Heart right ventricle (tissue), 16 donors: ENCODE results near the gene SLC36A2. TPM values are rescaled to one million over a fixed set of nuclear protein-coding genes. Genes with fewer than 3 reads are reported as not detected.

ENCODE experiments used
- ATAC-seq, 8 donors: fragments of 200-7000 bp; cut with Tn5 transposase; one replicate each; pipeline ENCODE4 v1.9.1; 2020; ENCODE audit warnings: mild to moderate bottlenecking in 8 of 8, moderate library complexity in 8 of 8, moderate number of reproducible peaks in 1 of 8
- DNase-seq, 2 donors: peaks; one replicate each; pipeline ENCODE4 v3.0.0-alpha.2; 2020
- H3K27ac ChIP-seq, 10 donors: fragments of 200-600 bp; sonication (generic) in 2 of 10; one replicate each; pipeline versions ENCODE4 v1.5.0 to v1.8.0; 2020 to 2022; ENCODE audit warnings: mild to moderate bottlenecking in 3 of 10
- H3K27me3 ChIP-seq, 7 donors: fragments of 200-600 bp; one replicate each; pipeline ENCODE4 v1.8.0; 2021 to 2022; ENCODE audit warnings: mild to moderate bottlenecking in 2 of 7
- H3K36me3 ChIP-seq, 9 donors: fragments of 200-600 bp; sonication (generic) in 1 of 9; one replicate each; pipeline versions ENCODE4 v1.5.0 to v1.8.0; 2020 to 2022; ENCODE audit warnings: mild to moderate bottlenecking in 2 of 9
- H3K4me1 ChIP-seq, 9 donors: fragments of 200-600 bp; sonication (generic) in 1 of 9; one replicate each; pipeline versions ENCODE4 v1.5.0 to v1.8.0; 2020 to 2022; ENCODE audit warnings: mild to moderate bottlenecking in 4 of 9
- H3K4me3 ChIP-seq, 10 donors: fragments of 200-600 bp; sonication (generic) in 2 of 10; one replicate each; pipeline versions ENCODE4 v1.5.0 to v1.8.0; 2020 to 2022; ENCODE audit warnings: mild to moderate bottlenecking in 7 of 10, moderate library complexity in 2 of 10
- H3K9me3 ChIP-seq, 11 donors: fragments of 200-600 bp in 10 of 11; sonication (generic) in 2 of 11; one replicate each; pipeline versions ENCODE4 v1.5.0 to v1.8.0; 2013 to 2022; ENCODE audit warnings: mild to moderate bottlenecking in 2 of 11, control low read depth in 1 of 11, moderate library complexity in 1 of 11
- CTCF ChIP-seq, 9 donors: fragments of 200-600 bp; sonication (generic) in 2 of 9; IDR thresholded peaks; one replicate each; pipeline versions ENCODE4 v1.5.0 to v1.8.0; 2021 to 2022; ENCODE audit warnings: antibody characterized with exemption in 9 of 9, mild to moderate bottlenecking in 5 of 9, moderate library complexity in 1 of 9
- WGBS, 2 donors: extraction: QIAGEN DNeasy Blood & Tissue Kit; methylation state at CpG; one replicate each; pipeline ENCODE4 v1.1.7; 2013; ENCODE audit warnings: inconsistent platforms in 1 of 2; 5-methylcytosine and 5-hydroxymethylcytosine counted together
- intact Hi-C, 10 donors: fragments of 100-400 bp; cut with DNase I; formaldehyde crosslinking; loops; one replicate each; pipeline versions ENCODE4 v1.11.1 to v1.14.2; 2022
- polyA plus RNA-seq, 2 donors: library from polyadenylated mRNA; stranded (reverse); fragments of 200-250 nt; gene quantifications; one replicate each; pipeline ENCODE4 v1.2.3, GENCODE V29; 2013
- total RNA-seq, 10 donors: library from RNA; stranded (reverse); fragmentation: NEBNext Ultra II Directional in 3 of 10; extraction: Animal tissue kit (Norgen Biotek cat#: 25700) in 3 of 10; gene quantifications; one replicate each; pipeline versions ENCODE4 v1.2.1 to v1.2.4, GENCODE V29; 2021 to 2023
- donor health status: Arrhythmogenic right ventricular cardiomyopathy.
- donor health status: ischemic (EF 13 %, LVEDD 7.1; RV severe dilation, severe dysfunction).
- donor health status: healthy with polysubstance abuse.
- donor health status: DM: no; HTN: yes; CAD: no.
- donor health status: DM: no; HTN: no; CAD: no.
- donor health status: ischemic (EF 25% LVEDD 6.9; RV normal size, moderate dysfunction).
- donor health status: ischemic (EF 25% LVEDD 5.7; RV mildly dilated, moderate dysfunction).
- donor health status: healthy.
- donor health status: DM: yes; HTN: yes; CAD: no.
- donor health status: Ischemic cardiomyopathy.
- donor health status: ischemic (EF 35%, LVEDD 5.7; RV mildly dilated, moderate dysfunction).
- donor health status: nonischemic (EF 11% LVEDD 7.7; RV severe dilation, severe dysfunction).
- donor health status: DM: yes; HTN: yes; CAD: no.
- donor health status: PGD.
- donor health status: ischemic (EF 29% LVEDD 5.4; RV normal size, mild dysfunction).
- donor health status: nonischemic (EF 23%, LVEDD 6.1; RV moderate dilation, normal function).

The SLC36A2 gene
- total and polyA plus RNA-seq, 12 donors = 0.04 to 2.8 (median 0.39) TPM; not detected in 2

DNA sequence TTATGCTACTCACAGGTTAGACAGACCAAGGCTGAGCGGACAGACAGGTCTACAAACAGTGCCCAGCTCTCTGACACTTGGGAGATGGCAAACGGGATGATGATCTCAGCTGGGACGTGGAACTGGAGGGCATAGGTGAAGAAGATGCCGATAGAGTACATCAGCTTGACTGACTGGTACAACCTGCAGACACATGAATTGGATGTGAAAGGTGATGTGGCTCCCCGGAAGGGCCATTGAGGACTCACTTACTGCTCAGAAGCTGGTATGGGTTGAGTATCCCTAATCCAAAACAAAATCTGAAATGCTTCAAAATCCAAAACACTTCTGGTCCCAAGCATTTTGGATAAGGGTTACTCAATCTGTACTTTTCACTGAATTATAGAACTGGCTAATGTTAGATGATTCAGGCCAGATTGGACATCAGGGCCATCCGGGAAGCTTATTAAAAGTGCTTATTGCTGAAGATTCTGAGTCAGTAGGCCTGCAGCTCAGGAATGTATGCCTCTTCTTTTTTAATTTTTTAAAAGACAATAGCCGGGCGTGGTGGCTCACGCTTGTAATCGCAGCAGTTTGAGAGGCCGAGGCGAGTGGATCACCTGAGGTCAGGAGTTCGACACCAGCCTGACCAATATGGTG is 66.2 kb downstream of the SLC36A2 start:
- Histone ChIP-seq H3K27me3 (no peaks in the 10 kb centered on the region), H3K9me3 (no peaks in the 10 kb centered on the region), H3K4me1 (no peaks in the 10 kb centered on the region), H3K36me3 (no peaks in the 10 kb centered on the region), H3K4me3 (no peak overlapping the region), H3K27ac (no peak overlapping the region)
- no peak for ATAC-seq
- intact Hi-C loops = no loop called here
- no peak for TF ChIP-seq CTCF (IDR thresholded peaks at IDR 0.05)
- DNase-seq = no peak
- WGBS, 2 donors = 93 to 95% methylated on average over 13 of the region's 13 CpGs

GRCh38 chr5:151280443-151280842 is 66.9 kb downstream of the SLC36A2 start:
- no peaks in the 10 kb centered on the region for H3K9me3 ChIP-seq
- no peaks in the 10 kb centered on the region for H3K27me3 ChIP-seq
- ATAC-seq (no peak), DNase-seq (no peak)
- H3K4me3 ChIP-seq = no peak overlapping the region
- WGBS, 2 donors = 87 to 88% methylated on average over 2 of the region's 2 CpGs
- no peak for TF ChIP-seq CTCF (IDR thresholded peaks at IDR 0.05)
- intact Hi-C loops = no loop called here
- H3K36me3 ChIP-seq = no peaks in the 10 kb centered on the region
- H3K4me1 ChIP-seq = no peaks in the 10 kb centered on the region
- no peak overlapping the region for H3K27ac ChIP-seq

DNA sequence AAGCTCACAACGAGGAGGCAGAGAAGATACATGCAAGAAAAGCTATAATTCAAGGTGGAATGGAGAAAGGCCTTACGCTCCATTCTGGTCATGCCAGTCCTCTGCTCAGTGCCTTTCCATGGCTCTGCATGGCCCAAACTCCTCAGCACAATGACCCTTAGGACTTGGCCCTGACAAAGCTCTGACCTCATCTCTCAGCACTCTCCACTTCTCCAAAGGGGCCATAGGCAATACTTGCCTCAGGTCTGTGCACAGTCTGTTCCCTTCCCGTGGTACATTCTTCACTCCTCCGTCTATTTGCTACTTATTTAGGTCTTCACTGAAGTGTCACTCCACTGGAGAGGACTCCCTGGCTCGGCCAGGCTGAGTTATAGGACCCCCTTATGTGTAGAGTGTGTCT is 68.5 kb downstream of the SLC36A2 start:
- Histone ChIP-seq H3K27me3 (peaks cover 0 to 5% (median 0%) of the 10 kb centered on the region in 7 donors), H3K9me3 (no peaks in the 10 kb centered on the region), H3K27ac (no peak overlapping the region), H3K4me3 (no peak overlapping the region), H3K4me1 (no peaks in the 10 kb centered on the region), H3K36me3 (no peaks in the 10 kb centered on the region)
- intact Hi-C loops = no loop called here
- no peak for DNase-seq
- WGBS, 2 donors = 77 to 80% methylated on average over 5 of the region's 5 CpGs
- no peak for ATAC-seq
- TF ChIP-seq CTCF (IDR thresholded peaks at IDR 0.05) = no peak

- TF ChIP-seq CTCF (IDR thresholded peaks at IDR 0.05) = no peak
- DNase-seq (no peak), ATAC-seq (no peak)
- intact Hi-C loops = no loop called here
- peaks cover 0 to under 1% (median 0%) of the 10 kb centered on the region in 9 donors for H3K36me3 ChIP-seq
- peaks cover 0 to 5% (median 0%) of the 10 kb centered on the region in 7 donors for H3K27me3 ChIP-seq
- no peaks in the 10 kb centered on the region for H3K4me1 ChIP-seq
- no peak overlapping the region for H3K4me3 ChIP-seq
- WGBS, 2 donors = 94 to 96% methylated on average over 2 of the region's 2 CpGs
- no peak overlapping the region for H3K27ac ChIP-seq
- H3K9me3 ChIP-seq = no peaks in the 10 kb centered on the region
Observed at GRCh38 chr5:151275803-151276202, 71.6 kb downstream of the SLC36A2 start.
